Epithelial cell of prostate (primary cell): Measurements from ENCODE around the gene PIRT.

Experiments used
- DNase-seq: peaks from one replicate; pipeline ENCODE4 v3.0.0-alpha.2; 2011; ENCODE audit warnings: low read depth, low spot score
- H3K27ac ChIP-seq: fragments of 450-650 bp; 2 replicates; pipeline ENCODE4 v1.5.1; 2017; ENCODE audit warnings: mild to moderate bottlenecking

Gene PIRT

GRCh38 chr17:10824874-10825273 is 13.0 kb downstream of the PIRT start:
- H3K27ac ChIP-seq: no peak overlapping the region
- DNase-seq: no peak

DNA sequence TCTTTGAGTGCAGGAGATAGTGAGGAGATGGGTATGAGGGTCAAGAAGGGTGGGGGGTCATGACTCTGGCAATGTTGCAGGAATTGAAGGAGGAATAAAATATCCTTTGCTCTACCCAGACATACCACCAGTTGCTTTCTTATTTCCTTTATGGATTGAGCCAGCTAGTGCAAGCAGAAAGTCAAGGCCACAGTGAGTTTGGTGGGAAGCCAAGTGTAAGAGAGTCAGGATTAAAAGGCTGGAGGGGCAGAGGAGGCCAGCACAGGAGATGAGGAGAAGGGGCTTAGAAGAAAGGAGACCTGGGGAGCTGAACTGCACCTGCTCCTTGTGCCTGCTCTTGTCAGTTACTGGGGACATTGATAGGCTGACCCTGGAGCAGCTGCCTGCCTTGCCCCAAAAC is 16.1 kb downstream of the PIRT start:
- no peak overlapping the region for H3K27ac ChIP-seq
- no peak for DNase-seq

- DNase-seq: no peak
- H3K27ac ChIP-seq: no peak overlapping the region
These were observed 16.8 kb downstream of the PIRT start for GRCh38 chr17:10821054-10821453.

- no peak overlapping the region for H3K27ac ChIP-seq
- DNase-seq: no peak
These were observed 22.6 kb downstream of the PIRT start for GRCh38 chr17:10815319-10815718.

- H3K27ac ChIP-seq: no peak overlapping the region
- no peak for DNase-seq
These were observed 23.8 kb downstream of the PIRT start for GRCh38 chr17:10814075-10814474.

- H3K27ac ChIP-seq: no peak overlapping the region
- no peak for DNase-seq
These were observed 25.2 kb downstream of the PIRT start for GRCh38 chr17:10812674-10813073.

- H3K27ac ChIP-seq: no peak overlapping the region
- no peak for DNase-seq
These were observed 28.3 kb downstream of the PIRT start for GRCh38 chr17:10809605-10810004.

DNA sequence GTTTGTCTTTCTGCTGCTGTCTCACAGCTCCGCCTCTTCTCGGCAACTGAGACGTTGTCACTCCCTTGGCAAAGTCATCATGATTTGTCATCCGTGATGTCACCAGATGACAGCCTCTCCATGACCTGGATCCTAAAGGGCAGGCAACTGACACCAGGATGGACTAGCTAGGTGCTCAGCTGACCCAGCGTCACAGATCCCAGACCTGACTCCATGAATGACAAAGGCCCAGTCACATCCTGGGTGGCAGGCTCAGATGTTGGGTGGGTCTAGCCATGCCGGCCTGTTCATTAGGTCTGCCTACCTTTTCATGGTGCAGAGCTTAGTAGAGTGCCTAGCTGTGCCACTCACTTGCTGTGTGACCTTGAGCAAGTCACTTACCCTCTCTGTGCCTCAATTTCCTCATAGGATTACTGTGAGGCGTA is 30.2 kb downstream of the PIRT start:
- no peak for DNase-seq
- H3K27ac ChIP-seq: no peak overlapping the region

- no peak overlapping the region for H3K27ac ChIP-seq
- DNase-seq: no peak
These were observed 31.2 kb downstream of the PIRT start for GRCh38 chr17:10806545-10807262.

GRCh38 chr17:10805911-10806310 is 32.0 kb downstream of the PIRT start:
- no peak for DNase-seq
- H3K27ac ChIP-seq: no peak overlapping the region

DNA sequence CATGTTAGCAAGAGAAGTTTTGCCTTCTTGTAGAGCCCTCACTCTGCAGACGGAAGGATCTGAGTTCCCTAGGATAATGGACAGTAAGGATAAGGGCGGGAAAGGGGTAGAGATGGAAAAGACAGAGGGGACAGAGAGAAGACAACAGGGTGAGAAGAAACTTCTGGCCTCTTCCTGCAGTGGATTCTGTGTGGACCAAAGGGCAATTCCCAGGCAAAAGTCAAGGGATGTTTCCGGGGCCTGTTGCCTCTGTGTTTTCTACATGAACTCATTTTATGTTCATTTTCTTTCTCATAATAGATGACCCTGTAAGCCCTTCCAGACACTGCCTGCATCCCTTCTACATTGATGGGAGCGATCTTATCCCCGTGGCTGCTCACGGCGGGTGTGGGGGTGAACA is 33.3 kb downstream of the PIRT start:
- DNase-seq: no peak
- H3K27ac ChIP-seq: no peak overlapping the region

DNA sequence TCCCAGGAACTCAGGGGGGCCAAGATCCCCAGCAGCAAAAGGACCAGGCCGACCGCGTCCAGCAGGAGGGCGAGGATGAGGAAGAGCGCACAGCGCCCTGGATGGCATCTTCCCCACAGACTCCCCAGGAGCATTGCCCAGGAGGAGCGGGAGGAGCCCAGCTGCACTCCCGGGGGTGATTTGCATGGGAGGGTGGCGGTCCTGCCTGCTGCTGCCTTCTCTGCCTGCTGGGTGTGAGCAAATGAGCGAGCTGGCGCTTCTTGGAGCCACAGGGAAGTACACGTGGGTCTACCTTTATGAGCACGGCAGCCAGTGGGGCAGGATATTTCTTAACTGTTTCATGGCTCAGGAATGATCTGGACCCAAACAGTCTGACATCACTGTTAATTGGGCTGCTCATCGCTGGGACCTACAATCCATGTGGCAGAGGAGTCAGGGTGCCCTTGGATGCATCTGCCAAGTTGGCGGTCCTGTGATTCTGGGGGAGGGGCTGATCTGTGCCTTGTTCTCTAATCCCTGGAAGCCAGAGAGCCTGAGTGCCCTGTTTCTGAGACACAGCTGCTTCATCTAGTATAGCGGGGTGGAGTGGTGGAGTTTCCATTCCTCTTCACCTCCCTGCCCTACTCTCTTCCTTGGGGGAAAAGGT is 33.9 kb downstream of the PIRT start, which contains the start of gene TMEM238L:
Gene TMEM238L (minus strand): TSS at position 270 of the 646 bp plus-strand sequence. CDS start 136 bp downstream, at position 134.
- no peak within 1 kb of the TSS for H3K27ac ChIP-seq
- no peak for DNase-seq

DNA sequence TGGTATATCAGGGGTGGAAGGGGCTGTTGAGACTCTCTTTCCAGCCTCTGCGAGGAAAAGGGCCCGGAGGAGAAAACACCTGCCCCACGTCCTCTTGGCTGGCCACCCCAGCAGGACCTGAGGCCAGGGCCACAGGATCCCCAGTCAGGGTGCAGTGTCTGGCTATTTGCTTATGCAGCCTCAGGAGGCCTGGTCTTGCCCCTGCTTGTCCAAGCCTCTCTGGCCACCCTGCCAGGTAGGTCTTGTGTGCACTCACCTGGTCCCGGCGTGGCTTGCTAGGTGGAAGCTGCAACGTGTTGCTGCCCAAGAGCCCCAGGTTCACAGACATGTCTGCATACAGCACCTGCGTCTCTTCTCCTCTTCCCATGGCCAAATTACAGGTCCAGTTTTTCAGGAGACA is 34.5 kb downstream of the PIRT start:
- H3K27ac ChIP-seq: no peak overlapping the region
- DNase-seq: no peak

DNA sequence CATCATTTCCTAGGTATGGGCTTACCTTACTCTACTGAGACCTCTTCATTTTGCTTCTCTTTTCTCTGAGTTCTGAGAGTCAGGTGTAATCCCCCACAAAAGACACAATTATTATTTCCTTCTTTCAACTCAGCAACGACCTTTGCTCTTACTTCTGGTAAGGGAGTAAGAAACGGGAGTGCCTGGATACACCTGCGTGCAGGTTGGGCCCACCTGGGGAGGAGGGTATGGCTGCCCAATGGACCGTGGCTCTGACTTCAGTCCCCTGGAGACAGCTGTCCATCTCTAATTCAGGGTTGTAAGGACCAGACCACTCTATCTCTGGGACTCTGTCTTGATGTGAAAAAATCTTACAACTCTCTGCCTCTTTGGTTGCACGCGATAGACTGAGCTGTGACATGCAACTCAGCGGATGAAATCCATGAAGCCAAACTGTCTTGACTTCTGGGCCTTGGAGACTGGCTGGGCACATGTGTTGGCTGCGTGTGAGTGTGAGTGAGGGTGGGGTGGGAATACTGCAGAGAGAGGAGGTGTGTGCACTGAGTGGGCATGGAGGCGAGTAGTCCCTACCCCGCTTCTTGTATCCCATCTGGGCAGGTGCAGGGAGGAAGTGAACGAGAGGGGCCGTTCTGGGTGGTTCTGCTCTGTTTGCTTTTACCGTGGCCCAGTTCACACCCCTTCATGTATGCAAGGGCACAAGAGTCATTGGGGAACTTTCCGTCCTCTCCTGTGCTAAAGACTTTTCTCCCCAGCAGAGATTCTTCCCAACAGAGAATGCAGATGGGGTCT is 35.2 kb downstream of the PIRT start:
- no peak for DNase-seq
- no peak overlapping the region for H3K27ac ChIP-seq

GRCh38 chr17:10799407-10799806 is 38.5 kb downstream of the PIRT start:
- peak overlapping the region; percentile 98 for H3K27ac ChIP-seq
- DNase-seq: no peak

GRCh38 chr17:10798910-10799309 is 39.0 kb downstream of the PIRT start:
- peak overlapping the region; percentile 98 for H3K27ac ChIP-seq
- no peak for DNase-seq

DNA sequence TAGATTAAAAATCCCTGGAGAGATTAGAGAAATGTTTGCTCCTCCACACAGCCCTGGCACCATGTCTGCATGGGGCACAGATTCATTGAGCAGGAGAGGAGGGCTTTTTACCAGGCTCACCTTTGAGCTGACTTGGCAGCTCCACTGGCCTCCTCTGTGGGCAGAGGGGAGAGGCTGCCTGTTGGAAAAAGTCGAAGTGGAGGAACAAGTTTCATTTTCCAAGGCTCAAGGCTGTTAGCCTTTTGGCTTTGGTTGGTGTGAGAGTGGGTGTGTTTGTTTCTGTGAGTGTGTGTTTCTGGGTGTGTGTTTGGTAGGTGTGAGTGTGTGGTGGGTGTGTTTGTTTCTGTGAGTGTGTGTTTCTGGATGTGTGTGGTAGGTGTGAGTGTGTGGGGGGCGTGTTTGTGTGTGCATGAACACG is 39.5 kb downstream of the PIRT start:
- peak overlapping the region; percentile 98 for H3K27ac ChIP-seq
- no peak for DNase-seq

GRCh38 chr17:10797476-10798328 is 40.2 kb downstream of the PIRT start:
- DNase-seq: no peak
- peak overlapping the region; percentile 98 for H3K27ac ChIP-seq

DNA sequence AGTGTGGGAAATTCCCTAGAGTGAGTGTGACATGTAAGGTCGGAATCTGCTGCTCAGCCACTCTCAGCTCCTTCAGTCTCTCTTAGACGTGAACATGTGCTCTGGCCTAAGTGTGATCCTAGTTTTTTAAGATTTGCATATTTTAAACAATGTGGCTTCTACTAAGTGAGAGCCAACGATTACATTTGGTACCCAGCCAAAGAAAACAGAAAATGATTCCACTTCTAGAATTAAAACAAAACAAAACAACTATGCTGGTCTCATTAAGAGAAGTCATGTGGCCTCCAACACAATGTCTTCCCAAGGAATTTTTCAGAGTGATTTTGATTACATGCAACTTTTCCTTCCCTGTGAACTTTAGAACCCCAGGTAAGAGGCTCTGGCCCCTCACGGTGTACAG is 44.1 kb downstream of the PIRT start:
- H3K27ac ChIP-seq: no peak overlapping the region
- DNase-seq: no peak

GRCh38 chr17:10793256-10793655 is 44.6 kb downstream of the PIRT start:
- no peak for DNase-seq
- H3K27ac ChIP-seq: no peak overlapping the region
